IMR-90 (cell line): ENCODE measurements around the gene CCDC182. TPM values are rescaled to one million over a fixed set of nuclear protein-coding genes. Genes with fewer than 3 reads are reported as not detected.

ENCODE experiments used
- ATAC-seq: fragments of 200-7000 bp; cut with Tn5 transposase; 2 replicates; pipeline ENCODE4 v1.9.1; 2020; ENCODE audit warnings: low read depth, mild to moderate bottlenecking, moderate library complexity
- BruUV-seq: library from RNA; stranded (reverse); fragments of 400-500 nt; replicated peaks from 2 replicates; lab custom pipeline; 2021; lab: Mats Ljungman, UMichigan
- CTCF ChIA-PET: fragments of 300-600 bp; formaldehyde crosslinking; extraction: SDS; loops from one replicate; lab custom pipeline; 2021; ENCODE audit warnings: antibody characterized with exemption; lab: Yijun Ruan, JAX
- POLR2A ChIA-PET: fragments of 300-600 bp; sonication (Branson Sonifier 250); formaldehyde crosslinking; loops from one replicate; lab custom pipeline; 2022; ENCODE audit warnings: antibody characterized with exemption; ENCODE audit not compliant: unreplicated experiment; lab: Charles Lee
- DNase-seq: peaks from one replicate; pipeline ENCODE4 v3.0.0; 2013
- H2AFZ ChIP-seq: replicated peaks from 2 replicates; pipeline ENCODE3; 2013; ENCODE audit warnings: low read length, mild to moderate bottlenecking; ENCODE audit not compliant: poor library complexity
- H2AK5ac ChIP-seq: 2 replicates; pipeline ENCODE4 v1.6.1; 2013; ENCODE audit warnings: low read depth, low read length, inconsistent platforms
- H2AK9ac ChIP-seq: replicated peaks from 2 replicates; pipeline ENCODE3; 2013; ENCODE audit warnings: mild to moderate bottlenecking, low read depth, low read length, moderate library complexity; ENCODE audit not compliant: poor library complexity
- H2BK120ac ChIP-seq: 2 replicates; pipeline ENCODE4 v1.6.1; 2013; ENCODE audit warnings: low read depth, low read length, inconsistent platforms
- H2BK15ac ChIP-seq: 3 replicates; pipeline ENCODE4 v1.6.1; 2013; ENCODE audit warnings: low read depth, low read length, inconsistent platforms
- H2BK20ac ChIP-seq: 2 replicates; pipeline ENCODE4 v1.6.1; 2013; ENCODE audit warnings: low read depth, mild to moderate bottlenecking, inconsistent platforms, low read length, moderate library complexity
- H2BK5ac ChIP-seq: 2 replicates; pipeline ENCODE4 v1.6.1; 2013; ENCODE audit warnings: mild to moderate bottlenecking, low read depth, low read length, inconsistent platforms; ENCODE audit not compliant: poor library complexity, severe bottlenecking
- H3K14ac ChIP-seq: replicated peaks from 2 replicates; pipeline ENCODE4 v1.6.1; 2013; ENCODE audit warnings: low read depth, low read length, inconsistent platforms
- H3K18ac ChIP-seq: 2 replicates; pipeline ENCODE4 v1.6.1; 2013; ENCODE audit warnings: low read depth, low read length, control low read depth
- H3K23ac ChIP-seq: 2 replicates; pipeline ENCODE4 v1.6.1; 2013; ENCODE audit warnings: low read depth, low read length, inconsistent platforms
- H3K27ac ChIP-seq: 2 replicates; pipeline ENCODE4 v1.5.1; 2013; ENCODE audit warnings: mild to moderate bottlenecking, control low read depth, low read length; ENCODE audit not compliant: insufficient read depth
- H3K27me3 ChIP-seq: 2 replicates; pipeline ENCODE4 v1.6.1; 2013; ENCODE audit warnings: low read length; ENCODE audit not compliant: control insufficient read depth, insufficient read depth
- H3K36me3 ChIP-seq: 2 replicates; pipeline ENCODE4 v1.6.1; 2013; ENCODE audit warnings: low read length, mixed read lengths; ENCODE audit not compliant: control insufficient read depth, insufficient read depth
- H3K4ac ChIP-seq: 2 replicates; pipeline ENCODE4 v1.6.1; 2013; ENCODE audit warnings: low read depth, low read length, inconsistent platforms
- H3K4me1 ChIP-seq: 2 replicates; pipeline ENCODE4 v1.6.1; 2013; ENCODE audit warnings: low read length, mixed read lengths; ENCODE audit not compliant: control insufficient read depth, insufficient read depth
- H3K4me2 ChIP-seq: 2 replicates; pipeline ENCODE4 v1.6.1; 2013; ENCODE audit warnings: low read depth, mild to moderate bottlenecking, control low read depth, low read length, moderate library complexity
- H3K4me3 ChIP-seq: 2 replicates; pipeline ENCODE4 v1.5.1; 2013; ENCODE audit warnings: low read depth, mild to moderate bottlenecking, control low read depth, low read length, moderate library complexity; ENCODE audit not compliant: insufficient read depth
- H3K56ac ChIP-seq: 2 replicates; pipeline ENCODE4 v1.6.1; 2013; ENCODE audit warnings: low read length, inconsistent platforms; ENCODE audit not compliant: insufficient read depth; ENCODE audit errors: extremely low read depth
- H3K79me1 ChIP-seq, 2 experiments: 2 replicates each; pipeline ENCODE4 v1.6.1; 2013; ENCODE audit warnings: low read length in 2 of 2, inconsistent platforms in 1 of 2, low read depth in 1 of 2
- H3K9ac ChIP-seq: 2 replicates; pipeline ENCODE4 v1.6.1; 2013; ENCODE audit warnings: low read depth, low read length, control low read depth
- H3K9me1 ChIP-seq: 2 replicates; pipeline ENCODE4 v1.6.1; 2013; ENCODE audit warnings: low read length, inconsistent platforms; ENCODE audit not compliant: insufficient read depth
- H3K9me3 ChIP-seq: 2 replicates; pipeline ENCODE4 v1.6.1; 2013; ENCODE audit warnings: low read length; ENCODE audit not compliant: control insufficient read depth, insufficient read depth
- H4K20me1 ChIP-seq: 2 replicates; pipeline ENCODE4 v1.6.1; 2013; ENCODE audit warnings: low read length, inconsistent platforms; ENCODE audit not compliant: insufficient read depth
- H4K5ac ChIP-seq: 2 replicates; pipeline ENCODE4 v1.6.1; 2013; ENCODE audit warnings: mild to moderate bottlenecking, low read depth, low read length, control low read depth
- H4K8ac ChIP-seq, 2 experiments: 2 replicates each; pipeline ENCODE4 v1.6.1; 2013; ENCODE audit warnings: low read depth in 2 of 2, low read length in 2 of 2, control low read depth in 1 of 2, inconsistent platforms in 1 of 2
- H4K91ac ChIP-seq: 2 replicates; pipeline ENCODE4 v1.6.1; 2013; ENCODE audit warnings: low read depth, low read length, inconsistent platforms; ENCODE audit not compliant: insufficient read depth
- BHLHE40 ChIP-seq: fragments of 150-350 bp; IDR thresholded peaks from 2 replicates; pipeline ENCODE4 v1.6.1; 2016; ENCODE audit warnings: mild to moderate bottlenecking, low read depth, low read length
- CEBPB ChIP-seq: IDR thresholded peaks from 2 replicates; pipeline ENCODE4 v1.6.1; 2012; ENCODE audit warnings: low read depth, low read length, improper control_type of control experiment
- CHD1 ChIP-seq: IDR thresholded peaks from 2 replicates; pipeline ENCODE4 v1.6.1; 2012; ENCODE audit warnings: low read depth, low read length, improper control_type of control experiment
- FOS ChIP-seq: fragments of 150-350 bp; IDR thresholded peaks from 2 replicates; pipeline ENCODE4 v1.6.1; 2016; ENCODE audit warnings: low read depth, low read length
- MAFK ChIP-seq: IDR thresholded peaks from 2 replicates; pipeline ENCODE4 v1.6.1; 2012; ENCODE audit warnings: low read depth, low read length, improper control_type of control experiment
- MAZ ChIP-seq: IDR thresholded peaks from 2 replicates; pipeline ENCODE4 v1.6.1; 2012; ENCODE audit warnings: low read depth, mild to moderate bottlenecking, low read length, improper control_type of control experiment, moderate library complexity, borderline replicate concordance
- MXI1 ChIP-seq: IDR thresholded peaks from 2 replicates; pipeline ENCODE4 v1.6.1; 2012; ENCODE audit warnings: low read depth, mild to moderate bottlenecking, low read length, moderate library complexity, borderline replicate concordance
- NFE2L2 ChIP-seq: fragments of 150-350 bp; IDR thresholded peaks from 2 replicates; pipeline ENCODE4 v1.6.1; 2016; ENCODE audit warnings: low read depth, mild to moderate bottlenecking, low read length
- POLR2A ChIP-seq: IDR thresholded peaks from 2 replicates; pipeline ENCODE4 v1.6.1; 2012; ENCODE audit warnings: mild to moderate bottlenecking, low read depth, low read length
- RAD21 ChIP-seq: IDR thresholded peaks from 2 replicates; pipeline ENCODE4 v1.6.1; 2012; ENCODE audit warnings: low read length, improper control_type of control experiment
- RCOR1 ChIP-seq: IDR thresholded peaks from 2 replicates; pipeline ENCODE4 v1.6.1; 2012; ENCODE audit warnings: mild to moderate bottlenecking, low read length, improper control_type of control experiment; ENCODE audit not compliant: insufficient replicate concordance
- RFX5 ChIP-seq: IDR thresholded peaks from 2 replicates; pipeline ENCODE4 v1.8.0; 2012; ENCODE audit warnings: low read depth, mild to moderate bottlenecking, low read length, moderate library complexity
- SMC3 ChIP-seq: fragments of 150-350 bp; IDR thresholded peaks from 2 replicates; pipeline ENCODE4 v1.6.1; 2016; ENCODE audit warnings: low read depth, mild to moderate bottlenecking, antibody characterized with exemption, low read length, moderate library complexity
- WGBS, 2 experiments: methylation state at CpG; one replicate each; pipeline versions ENCODE4 v1.1.5 to v1.1.7; 2013; ENCODE audit warnings: missing lambda C conversion rate in 2 of 2; ENCODE audit not compliant: insufficient read length in 1 of 2; ENCODE audit errors: extremely low coverage in 2 of 2; 5-methylcytosine and 5-hydroxymethylcytosine counted together
- dilution Hi-C: fragments of 300-500 bp; cut with HindIII; formaldehyde crosslinking; loops from one replicate; pipeline ENCODE4 v1.14.3; 2018; ENCODE audit warnings: low sequenced_read_pairs; ENCODE audit not compliant: unreplicated experiment
- in situ Hi-C: fragments of 300-500 bp; cut with MboI; formaldehyde crosslinking; loops from 3 replicates; pipeline ENCODE4 v1.14.3; 2019; ENCODE audit warnings: low sequenced_read_pairs, inconsistent platforms, mixed read lengths
- intact Hi-C: fragments of 100-400 bp; cut with micrococcal nuclease; formaldehyde crosslinking; loops from 2 replicates; pipeline ENCODE4 v1.10.0; 2022
- polyA plus RNA-seq, 3 experiments: library from polyadenylated mRNA; depleted of rRNA; stranded (reverse); fragments of >200 nt; gene quantifications; 2 replicates each; pipeline ENCODE4 v1.2.3, GENCODE V29; 2012; ENCODE audit warnings: low replicate concordance in 1 of 3
- total RNA-seq: library from RNA; depleted of rRNA; stranded (reverse); fragments of >200 nt; gene quantifications from 2 replicates; pipeline ENCODE4 v1.2.3, GENCODE V29; 2012
- TF ChIP-seq, protein P1 (sequence below): conservative IDR thresholded peaks from 2 replicates; pipeline ENCODE4 v1.5.1; 2012; ENCODE audit warnings: mild to moderate bottlenecking, low read depth, low read length, improper control_type of control experiment
- TF ChIP-seq, protein P2 (sequence below): fragments of 150-350 bp; IDR thresholded peaks from 2 replicates; pipeline ENCODE4 v1.6.1; 2017; ENCODE audit warnings: mild to moderate bottlenecking, antibody characterized with exemption, low read length, low read depth
- TF ChIP-seq, protein P3 (sequence below): fragments of 150-350 bp; IDR thresholded peaks from 2 replicates; pipeline ENCODE4 v1.6.1; 2016; ENCODE audit warnings: low read depth, mild to moderate bottlenecking, low read length, moderate library complexity, borderline replicate concordance

CCDC182 gene
- total and polyA plus RNA-seq, 2 of the 4 experiments (the other 2 are of a cell fraction): not detected

DNA sequence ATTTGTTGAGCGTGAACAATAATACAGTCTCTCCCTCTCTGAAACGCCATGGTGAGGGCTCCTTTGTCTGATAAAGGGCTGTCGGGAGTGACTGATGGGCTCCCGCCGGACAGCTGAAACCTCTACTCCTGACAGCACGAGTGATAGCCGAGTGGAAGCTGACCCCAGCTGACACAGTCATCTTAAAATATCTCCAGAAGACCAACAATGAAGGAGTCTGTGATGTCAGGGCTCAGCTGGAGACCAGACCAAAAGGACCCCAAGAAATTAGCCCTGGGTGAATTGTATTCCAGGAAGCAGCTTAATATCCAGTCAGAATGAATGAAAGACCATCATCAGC, 22.4 kb downstream of the CCDC182 start:
- Histone ChIP-seq H3K79me1 (no peaks in the 10 kb centered on the region), H3K9me3 (no peaks in the 10 kb centered on the region), H3K4me1 (no peaks in the 10 kb centered on the region), H2BK20ac (no peak overlapping the region), H3K14ac (no peak overlapping the region), H2BK15ac (no peak overlapping the region), H2AFZ (no peak overlapping the region), H4K8ac (no peak overlapping the region), H3K9me1 (no peaks in the 10 kb centered on the region), H2BK5ac (no peak overlapping the region), H2AK9ac (no peak overlapping the region), H3K18ac (no peak overlapping the region), H4K5ac (no peak overlapping the region), H3K23ac (no peak overlapping the region), H2AK5ac (no peak overlapping the region), H3K27me3 (peaks cover 25% of the 10 kb centered on the region), H2BK120ac (no peak overlapping the region), H4K20me1 (no peaks in the 10 kb centered on the region), H3K4me3 (no peak overlapping the region), H3K56ac (no peak overlapping the region), H4K91ac (no peak overlapping the region), H3K4ac (no peak overlapping the region), H3K4me2 (no peak overlapping the region), H3K36me3 (no peaks in the 10 kb centered on the region), H3K27ac (no peak overlapping the region), H3K9ac (no peak overlapping the region)
- intact Hi-C loops (no loop called here), in situ Hi-C loops (no loop called here), dilution Hi-C loops (no loop called here)
- BruUV-seq: no TSS peak
- WGBS, 2 experiments: no CpG with 5 or more reads among the region's 7 CpGs
- CTCF ChIA-PET: no interaction called here
- ATAC-seq: no peak
- no peak for DNase-seq
- TF ChIP-seq RCOR1: no peak
- no peak for TF ChIP-seq SMC3
- TF ChIP-seq POLR2A: no peak
- no peak for TF ChIP-seq RFX5
- no peak for TF ChIP-seq FOS
- no peak for TF ChIP-seq MXI1
- TF ChIP-seq MAFK: no peak
- TF ChIP-seq, protein P1, sequence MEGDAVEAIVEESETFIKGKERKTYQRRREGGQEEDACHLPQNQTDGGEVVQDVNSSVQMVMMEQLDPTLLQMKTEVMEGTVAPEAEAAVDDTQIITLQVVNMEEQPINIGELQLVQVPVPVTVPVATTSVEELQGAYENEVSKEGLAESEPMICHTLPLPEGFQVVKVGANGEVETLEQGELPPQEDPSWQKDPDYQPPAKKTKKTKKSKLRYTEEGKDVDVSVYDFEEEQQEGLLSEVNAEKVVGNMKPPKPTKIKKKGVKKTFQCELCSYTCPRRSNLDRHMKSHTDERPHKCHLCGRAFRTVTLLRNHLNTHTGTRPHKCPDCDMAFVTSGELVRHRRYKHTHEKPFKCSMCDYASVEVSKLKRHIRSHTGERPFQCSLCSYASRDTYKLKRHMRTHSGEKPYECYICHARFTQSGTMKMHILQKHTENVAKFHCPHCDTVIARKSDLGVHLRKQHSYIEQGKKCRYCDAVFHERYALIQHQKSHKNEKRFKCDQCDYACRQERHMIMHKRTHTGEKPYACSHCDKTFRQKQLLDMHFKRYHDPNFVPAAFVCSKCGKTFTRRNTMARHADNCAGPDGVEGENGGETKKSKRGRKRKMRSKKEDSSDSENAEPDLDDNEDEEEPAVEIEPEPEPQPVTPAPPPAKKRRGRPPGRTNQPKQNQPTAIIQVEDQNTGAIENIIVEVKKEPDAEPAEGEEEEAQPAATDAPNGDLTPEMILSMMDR: no peak
- TF ChIP-seq, protein P2, sequence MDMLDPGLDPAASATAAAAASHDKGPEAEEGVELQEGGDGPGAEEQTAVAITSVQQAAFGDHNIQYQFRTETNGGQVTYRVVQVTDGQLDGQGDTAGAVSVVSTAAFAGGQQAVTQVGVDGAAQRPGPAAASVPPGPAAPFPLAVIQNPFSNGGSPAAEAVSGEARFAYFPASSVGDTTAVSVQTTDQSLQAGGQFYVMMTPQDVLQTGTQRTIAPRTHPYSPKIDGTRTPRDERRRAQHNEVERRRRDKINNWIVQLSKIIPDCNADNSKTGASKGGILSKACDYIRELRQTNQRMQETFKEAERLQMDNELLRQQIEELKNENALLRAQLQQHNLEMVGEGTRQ: no peak
- no peak for TF ChIP-seq CEBPB
- TF ChIP-seq NFE2L2: no peak
- no peak for TF ChIP-seq CHD1
- TF ChIP-seq RAD21: no peak
- TF ChIP-seq BHLHE40: no peak
- TF ChIP-seq, protein P3, sequence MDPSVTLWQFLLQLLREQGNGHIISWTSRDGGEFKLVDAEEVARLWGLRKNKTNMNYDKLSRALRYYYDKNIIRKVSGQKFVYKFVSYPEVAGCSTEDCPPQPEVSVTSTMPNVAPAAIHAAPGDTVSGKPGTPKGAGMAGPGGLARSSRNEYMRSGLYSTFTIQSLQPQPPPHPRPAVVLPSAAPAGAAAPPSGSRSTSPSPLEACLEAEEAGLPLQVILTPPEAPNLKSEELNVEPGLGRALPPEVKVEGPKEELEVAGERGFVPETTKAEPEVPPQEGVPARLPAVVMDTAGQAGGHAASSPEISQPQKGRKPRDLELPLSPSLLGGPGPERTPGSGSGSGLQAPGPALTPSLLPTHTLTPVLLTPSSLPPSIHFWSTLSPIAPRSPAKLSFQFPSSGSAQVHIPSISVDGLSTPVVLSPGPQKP: no peak
- TF ChIP-seq MAZ: no peak
- POLR2A ChIA-PET: no interaction called here
